ACC112 (cell line): ENCODE data around the gene ADRM1.

Experiments
- H2AFZ ChIP-seq: fragments of 200-600 bp; sonication (generic); one replicate; pipeline ENCODE4 v1.6.0; 2017; ENCODE audit warnings: antibody characterized with exemption, low read length; ENCODE audit not compliant: unreplicated experiment
- H3K27ac ChIP-seq: fragments of 200-600 bp; sonication (generic); 2 replicates; pipeline ENCODE4 v1.5.1; 2014; ENCODE audit warnings: low read depth, mild to moderate bottlenecking, antibody characterized with exemption, low read length, moderate library complexity
- H3K27me3 ChIP-seq: fragments of 200-600 bp; sonication (generic); 2 replicates; pipeline ENCODE4 v1.6.1; 2014; ENCODE audit warnings: mild to moderate bottlenecking, antibody characterized with exemption, low read length, moderate library complexity, mixed read lengths; ENCODE audit not compliant: insufficient read depth
- H3K36me3 ChIP-seq: fragments of 200-600 bp; sonication (generic); 2 replicates; pipeline ENCODE4 v1.6.1; 2016; ENCODE audit warnings: mild to moderate bottlenecking, antibody characterized with exemption, low read length, moderate library complexity, mixed read lengths; ENCODE audit not compliant: insufficient read depth
- H3K4me1 ChIP-seq: fragments of 200-600 bp; sonication (generic); one replicate; pipeline ENCODE4 v1.6.1; 2016; ENCODE audit warnings: low read length, mixed read lengths; ENCODE audit not compliant: insufficient read depth, unreplicated experiment, control insufficient read depth
- H3K4me3 ChIP-seq: fragments of 200-600 bp; sonication (generic); 2 replicates; pipeline ENCODE4 v1.5.1; 2014; ENCODE audit warnings: mild to moderate bottlenecking, low read depth, low read length
- H3K79me2 ChIP-seq: fragments of 200-600 bp; sonication (generic); one replicate; pipeline ENCODE4 v1.6.0; 2016; ENCODE audit warnings: low read length; ENCODE audit not compliant: control insufficient read depth, unreplicated experiment, insufficient read depth

Gene ADRM1

DNA sequence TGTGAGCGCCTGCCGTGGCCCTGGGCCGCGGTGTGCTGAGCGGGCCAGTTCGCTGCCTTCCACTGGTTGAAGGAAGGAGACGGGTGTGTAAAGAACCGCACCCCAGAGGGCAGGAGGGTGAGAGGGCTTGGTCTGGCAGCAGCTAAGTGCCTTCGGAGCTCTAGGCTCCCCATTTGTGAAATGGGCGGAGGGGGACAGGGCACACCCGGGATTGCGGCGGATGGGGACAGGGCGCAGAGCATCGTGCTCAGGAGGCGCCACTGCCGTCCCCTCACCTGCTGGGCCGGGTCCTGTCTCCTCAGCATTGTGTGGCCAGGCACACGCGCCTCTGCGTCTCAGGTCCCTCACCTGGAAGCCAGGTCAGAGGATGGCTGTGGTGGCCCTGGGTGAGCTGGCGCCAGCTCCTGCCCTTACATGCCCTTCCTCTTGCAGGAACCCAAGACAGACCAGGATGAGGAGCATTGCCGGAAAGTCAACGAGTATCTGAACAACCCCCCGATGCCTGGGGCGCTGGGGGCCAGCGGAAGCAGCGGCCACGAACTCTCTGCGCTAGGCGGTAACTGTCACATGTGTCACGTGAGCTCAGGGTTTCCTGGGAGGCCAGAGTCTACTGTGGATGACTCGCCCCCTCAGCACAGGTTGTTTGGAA is 3.1 kb downstream of the ADRM1 start:
- H3K4me1 ChIP-seq: peaks cover 18% of the 10 kb centered on the region
- H3K27ac ChIP-seq: no peak overlapping the region
- peaks cover 39% of the 10 kb centered on the region for H3K79me2 ChIP-seq
- no peak overlapping the region for H2AFZ ChIP-seq
- H3K36me3 ChIP-seq: peaks cover 5% of the 10 kb centered on the region; the same call in 1 of the 2 replicates
- H3K4me3 ChIP-seq: no peak overlapping the region
- no peaks in the 10 kb centered on the region for H3K27me3 ChIP-seq

DNA sequence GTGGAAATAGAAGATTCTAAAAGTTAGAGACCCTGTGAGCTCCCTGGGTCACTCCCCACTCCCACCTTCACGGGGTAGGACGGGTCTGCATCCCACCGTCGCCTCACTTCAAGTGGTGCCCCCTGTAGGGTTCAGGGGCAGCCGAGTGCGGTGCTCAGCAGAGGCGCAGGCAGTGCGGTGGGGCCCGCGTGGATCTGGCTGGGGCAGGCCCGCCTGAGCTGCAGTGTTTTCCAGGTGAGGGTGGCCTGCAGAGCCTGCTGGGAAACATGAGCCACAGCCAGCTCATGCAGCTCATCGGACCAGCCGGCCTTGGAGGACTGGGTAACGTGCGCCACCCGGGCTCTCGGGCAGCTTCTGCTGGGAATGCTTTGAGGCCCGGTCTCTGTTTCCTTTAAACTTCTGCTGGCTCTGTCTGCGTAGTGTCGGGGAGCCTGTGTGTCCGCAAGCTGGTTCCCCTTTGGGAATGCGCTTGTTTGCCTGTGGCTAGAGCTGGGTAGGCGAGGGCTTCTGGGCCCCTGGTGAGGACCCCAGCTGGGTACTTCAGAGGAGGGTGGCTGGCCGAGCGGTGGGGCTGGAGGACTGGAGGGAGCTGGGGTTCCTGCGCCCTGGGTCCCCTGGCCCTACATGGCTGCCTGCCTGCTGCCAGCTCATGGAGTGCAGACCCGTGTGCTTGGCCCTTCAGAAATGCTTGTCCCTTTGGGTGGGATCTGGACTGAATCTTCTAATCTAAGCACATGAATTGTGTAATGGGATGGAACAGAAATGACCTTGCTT is 3.8 kb downstream of the ADRM1 start:
- H3K27ac ChIP-seq: no peak overlapping the region
- peaks cover 5% of the 10 kb centered on the region; the same call in 1 of the 2 replicates for H3K36me3 ChIP-seq
- no peaks in the 10 kb centered on the region for H3K27me3 ChIP-seq

GRCh38 chr20:62307226-62308101 is 4.7 kb downstream of the ADRM1 start:
- no peaks in the 10 kb centered on the region for H3K27me3 ChIP-seq
- peaks cover 18% of the 10 kb centered on the region for H3K4me1 ChIP-seq
- no peak overlapping the region for H2AFZ ChIP-seq
- peaks cover 5% of the 10 kb centered on the region; the same call in 1 of the 2 replicates for H3K36me3 ChIP-seq
- no peak overlapping the region for H3K4me3 ChIP-seq
- H3K79me2 ChIP-seq: peaks cover 39% of the 10 kb centered on the region
- no peak overlapping the region for H3K27ac ChIP-seq

More for the DNA sequence above, 3.8 kb downstream of the ADRM1 start:
- Histone ChIP-seq H3K79me2 (peaks cover 39% of the 10 kb centered on the region), H3K4me1 (peaks cover 18% of the 10 kb centered on the region), H2AFZ (no peak overlapping the region), H3K4me3 (no peak overlapping the region)

DNA sequence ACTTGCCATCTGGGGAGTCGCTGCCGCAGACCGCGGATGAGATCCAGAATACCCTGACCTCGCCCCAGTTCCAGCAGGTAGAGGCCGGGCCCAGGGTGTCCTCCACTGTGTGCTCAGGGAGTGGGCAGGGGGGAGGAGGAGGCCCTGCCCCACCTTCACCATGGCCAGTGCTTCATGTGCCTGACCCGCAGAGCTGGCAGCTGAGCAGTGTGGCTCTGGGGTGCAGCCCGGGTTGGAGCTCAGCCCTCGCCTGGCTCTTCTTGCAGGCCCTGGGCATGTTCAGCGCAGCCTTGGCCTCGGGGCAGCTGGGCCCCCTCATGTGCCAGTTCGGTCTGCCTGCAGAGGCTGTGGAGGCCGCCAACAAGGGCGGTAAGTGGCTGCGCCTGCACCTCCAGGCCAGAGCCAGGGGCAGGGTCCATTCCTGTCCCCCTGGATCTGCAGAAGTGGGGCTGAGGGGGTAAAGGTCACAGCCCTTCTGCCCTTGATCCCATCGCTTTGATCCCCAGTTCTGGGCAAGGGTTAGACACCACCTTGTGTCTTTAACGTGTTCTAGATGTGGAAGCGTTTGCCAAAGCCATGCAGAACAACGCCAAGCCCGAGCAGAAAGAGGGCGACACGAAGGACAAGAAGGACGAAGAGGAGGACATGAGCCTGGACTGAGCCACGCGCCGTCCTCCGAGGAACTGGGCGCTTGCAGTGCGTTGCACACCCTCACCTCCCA is 5.5 kb downstream of the ADRM1 start:
- Histone ChIP-seq H3K79me2 (peaks cover 36% of the 10 kb centered on the region), H3K36me3 (peaks cover 5% of the 10 kb centered on the region; the same call in 1 of the 2 replicates), H3K27ac (no peak overlapping the region), H3K27me3 (no peaks in the 10 kb centered on the region), H3K4me3 (no peak overlapping the region), H2AFZ (no peak overlapping the region), H3K4me1 (peaks cover 18% of the 10 kb centered on the region)

DNA sequence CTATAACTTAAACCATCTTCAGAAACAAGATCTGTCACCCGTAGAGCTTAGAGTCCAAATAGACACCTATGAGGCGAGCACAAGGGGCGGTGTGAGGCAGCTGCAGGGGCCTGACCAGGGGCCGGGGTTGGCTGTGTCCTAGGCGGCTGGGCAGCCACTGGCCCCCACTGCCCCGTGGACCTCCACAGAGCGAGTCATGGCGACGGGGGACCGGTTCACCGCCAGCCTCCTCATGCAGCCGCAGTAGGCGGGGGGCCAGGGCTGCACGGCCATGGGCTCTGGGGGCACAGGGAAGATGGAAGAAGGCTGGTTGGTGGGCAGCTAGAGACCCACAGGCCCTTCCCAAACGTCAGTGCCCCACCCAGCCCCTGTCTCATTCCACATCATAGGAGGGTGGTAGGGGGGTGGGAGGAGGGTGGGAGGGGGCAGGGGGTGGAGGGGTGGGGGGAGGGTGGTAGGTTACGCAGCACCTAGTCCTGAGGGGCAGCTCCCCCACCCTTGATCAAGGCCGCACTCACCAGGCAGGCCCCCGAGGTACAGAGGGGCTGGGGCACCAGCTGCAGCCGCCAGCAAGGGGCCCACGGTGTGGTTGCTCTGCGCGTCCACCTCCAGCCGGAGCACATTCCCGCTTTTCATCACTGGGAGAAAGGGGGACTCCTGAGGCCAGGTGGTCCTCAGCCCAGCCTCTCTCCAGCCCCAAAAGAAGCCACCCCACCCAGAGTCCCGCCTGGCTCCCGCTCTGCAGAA is 6.6 kb downstream of the ADRM1 start:
- Histone ChIP-seq H2AFZ (no peak overlapping the region), H3K4me3 (no peak overlapping the region), H3K27ac (no peak overlapping the region), H3K4me1 (peaks cover 14% of the 10 kb centered on the region), H3K27me3 (no peaks in the 10 kb centered on the region), H3K36me3 (peaks cover 5% of the 10 kb centered on the region; the same call in 1 of the 2 replicates), H3K79me2 (peaks cover 25% of the 10 kb centered on the region)

GRCh38 chr20:62309947-62310756 is 7.4 kb downstream of the ADRM1 start:
- H3K27ac ChIP-seq: no peak overlapping the region
- H3K4me1 ChIP-seq: peaks cover 7% of the 10 kb centered on the region
- no peaks in the 10 kb centered on the region for H3K27me3 ChIP-seq
- H3K79me2 ChIP-seq: peaks cover 17% of the 10 kb centered on the region
- H3K36me3 ChIP-seq: peaks cover 5% of the 10 kb centered on the region; the same call in 1 of the 2 replicates
- H2AFZ ChIP-seq: no peak overlapping the region
- H3K4me3 ChIP-seq: no peak overlapping the region

- H3K4me1 ChIP-seq: peaks cover under 1% of the 10 kb centered on the region
- H3K79me2 ChIP-seq: peaks cover 11% of the 10 kb centered on the region
- H3K4me3 ChIP-seq: no peak overlapping the region
- no peak overlapping the region for H3K27ac ChIP-seq
- H3K36me3 ChIP-seq: peaks cover 5% of the 10 kb centered on the region; the same call in 1 of the 2 replicates
- no peaks in the 10 kb centered on the region for H3K27me3 ChIP-seq
- no peak overlapping the region for H2AFZ ChIP-seq
These were observed 7.9 kb downstream of the ADRM1 start for GRCh38 chr20:62310757-62311121.

DNA sequence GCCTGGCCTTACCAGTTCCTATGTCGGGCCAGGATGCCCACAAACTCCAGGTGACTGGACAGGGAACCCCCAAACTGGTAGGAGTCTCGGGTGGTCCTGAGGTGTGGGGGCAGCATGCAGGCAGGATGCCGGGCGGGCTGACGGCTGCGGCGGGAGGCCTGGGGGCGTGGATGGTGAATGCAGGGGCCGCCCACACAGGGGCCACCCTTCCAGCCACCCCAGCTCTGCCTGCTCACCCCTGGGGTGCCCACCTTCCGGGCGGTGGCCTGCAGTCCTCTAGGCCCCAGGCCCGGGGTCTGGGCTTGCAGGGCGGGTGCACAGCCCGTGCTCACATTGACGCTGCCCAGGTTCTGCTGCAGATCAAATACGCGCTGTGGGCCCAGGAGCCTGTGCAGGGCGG is 8.4 kb downstream of the ADRM1 start:
- H3K36me3 ChIP-seq: peaks cover 5% of the 10 kb centered on the region; the same call in 1 of the 2 replicates
- H3K27me3 ChIP-seq: no peaks in the 10 kb centered on the region
- no peak overlapping the region for H3K4me3 ChIP-seq
- H3K79me2 ChIP-seq: peaks cover 7% of the 10 kb centered on the region
- H3K4me1 ChIP-seq: no peaks in the 10 kb centered on the region
- H2AFZ ChIP-seq: no peak overlapping the region
- no peak overlapping the region for H3K27ac ChIP-seq
